AG10803 (cell line): ENCODE results near the gene SACS.
"Not testable (repeated sequence)": the region's sequence is repeated elsewhere in the genome, so short reads cannot be mapped to it uniquely, and the experiment has no call there.

Experiments used
- DNase-seq: peaks from one replicate; pipeline ENCODE4 v3.0.0; 2010; ENCODE audit warnings: low read depth
- H3K4me3 ChIP-seq: 2 replicates; pipeline ENCODE4 v1.5.1; 2011; ENCODE audit warnings: mild to moderate bottlenecking, low read length, control low read depth
- TF ChIP-seq, protein P1 (sequence below): conservative IDR thresholded peaks from 2 replicates; pipeline ENCODE4 v1.5.1; 2011; ENCODE audit warnings: mild to moderate bottlenecking, low read length, control low read depth, inconsistent platforms

SACS gene

DNA sequence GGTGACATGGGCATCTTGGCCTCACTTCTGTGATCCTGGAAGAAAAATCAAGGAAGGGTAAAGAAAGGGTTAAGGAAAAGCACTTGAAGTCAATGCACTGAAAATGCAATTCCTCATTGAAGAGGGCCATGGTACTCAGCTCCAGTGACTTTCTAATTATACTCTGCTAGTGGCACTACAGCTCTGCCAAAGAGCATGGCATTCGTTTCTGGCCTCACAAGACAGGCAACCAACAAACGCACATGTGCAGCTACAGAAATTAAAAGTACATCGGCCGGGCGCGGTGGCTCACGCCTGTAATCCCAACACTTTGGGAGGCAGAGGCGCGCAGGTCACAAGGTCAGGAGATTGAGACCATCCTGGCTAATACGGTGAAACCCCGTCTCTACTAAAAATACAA is 21.8 kb downstream of the SACS start:
- TF ChIP-seq, protein P1, sequence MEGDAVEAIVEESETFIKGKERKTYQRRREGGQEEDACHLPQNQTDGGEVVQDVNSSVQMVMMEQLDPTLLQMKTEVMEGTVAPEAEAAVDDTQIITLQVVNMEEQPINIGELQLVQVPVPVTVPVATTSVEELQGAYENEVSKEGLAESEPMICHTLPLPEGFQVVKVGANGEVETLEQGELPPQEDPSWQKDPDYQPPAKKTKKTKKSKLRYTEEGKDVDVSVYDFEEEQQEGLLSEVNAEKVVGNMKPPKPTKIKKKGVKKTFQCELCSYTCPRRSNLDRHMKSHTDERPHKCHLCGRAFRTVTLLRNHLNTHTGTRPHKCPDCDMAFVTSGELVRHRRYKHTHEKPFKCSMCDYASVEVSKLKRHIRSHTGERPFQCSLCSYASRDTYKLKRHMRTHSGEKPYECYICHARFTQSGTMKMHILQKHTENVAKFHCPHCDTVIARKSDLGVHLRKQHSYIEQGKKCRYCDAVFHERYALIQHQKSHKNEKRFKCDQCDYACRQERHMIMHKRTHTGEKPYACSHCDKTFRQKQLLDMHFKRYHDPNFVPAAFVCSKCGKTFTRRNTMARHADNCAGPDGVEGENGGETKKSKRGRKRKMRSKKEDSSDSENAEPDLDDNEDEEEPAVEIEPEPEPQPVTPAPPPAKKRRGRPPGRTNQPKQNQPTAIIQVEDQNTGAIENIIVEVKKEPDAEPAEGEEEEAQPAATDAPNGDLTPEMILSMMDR, result no peak
- no peak for DNase-seq
- no peak overlapping the region for H3K4me3 ChIP-seq

DNA sequence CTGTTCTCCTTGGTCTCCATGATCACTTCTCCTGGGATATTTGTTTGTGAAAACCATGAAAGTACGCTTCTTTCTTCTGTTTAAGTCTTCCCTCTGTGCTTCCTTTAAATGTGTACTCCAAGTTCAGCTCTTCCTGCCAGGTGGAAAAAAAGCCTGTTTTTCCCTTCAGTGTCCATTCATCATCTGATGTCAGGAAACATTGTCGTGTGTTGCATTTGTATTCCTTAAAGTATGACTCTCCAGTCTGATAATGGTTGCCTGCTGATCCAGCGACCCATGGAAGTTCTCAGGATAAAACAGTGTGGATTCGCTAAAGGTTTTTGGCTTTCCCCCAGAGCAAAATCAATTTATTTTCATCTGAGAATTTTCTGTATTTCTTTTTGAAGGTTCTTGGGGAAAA is 22.3 kb downstream of the SACS start:
- no peak for DNase-seq
- TF ChIP-seq, protein P1, result no peak
- no peak overlapping the region for H3K4me3 ChIP-seq

DNA sequence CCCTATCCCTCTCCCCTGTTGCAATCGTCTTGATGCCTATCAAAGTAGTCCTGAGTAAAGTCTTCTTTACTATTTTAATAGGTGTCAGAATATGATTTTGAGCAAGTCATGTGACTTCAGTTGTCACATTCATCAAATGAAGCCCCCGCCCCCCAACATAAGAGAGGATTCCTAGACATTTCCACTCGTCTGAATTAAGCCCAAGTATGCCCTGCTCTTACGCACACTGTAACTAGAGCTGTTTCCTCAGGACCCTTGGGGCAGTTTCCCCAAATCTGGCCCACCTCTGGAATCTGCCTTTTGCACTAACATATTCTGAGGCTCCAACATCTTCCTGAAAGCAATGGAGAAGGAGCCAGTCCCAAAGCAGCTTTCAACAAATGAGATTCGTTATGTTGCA is 25.5 kb downstream of the SACS start:
- DNase-seq, result no peak
- TF ChIP-seq, protein P1, result no peak
- H3K4me3 ChIP-seq, result no peak overlapping the region

DNA sequence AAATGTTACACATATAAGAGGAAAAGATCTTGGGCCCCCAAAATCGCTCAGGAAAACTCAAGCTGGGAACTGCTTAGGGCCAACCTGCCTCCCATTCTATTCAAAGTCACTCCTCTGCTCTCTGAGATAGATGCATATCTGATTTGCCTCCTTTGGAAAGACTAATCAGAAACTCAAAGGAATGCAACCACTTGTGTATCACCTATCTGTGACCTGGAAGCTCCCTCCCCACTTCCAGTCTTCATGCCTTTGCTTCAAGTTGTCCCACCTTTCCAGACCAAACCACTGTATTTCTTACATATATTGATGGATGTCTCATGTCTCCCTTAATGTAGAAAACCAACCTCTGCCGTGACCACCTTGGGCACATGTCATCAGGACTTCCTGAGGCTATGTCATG is 32.3 kb downstream of the SACS start:
- H3K4me3 ChIP-seq, DNase-seq: not testable (repeated sequence)

DNA sequence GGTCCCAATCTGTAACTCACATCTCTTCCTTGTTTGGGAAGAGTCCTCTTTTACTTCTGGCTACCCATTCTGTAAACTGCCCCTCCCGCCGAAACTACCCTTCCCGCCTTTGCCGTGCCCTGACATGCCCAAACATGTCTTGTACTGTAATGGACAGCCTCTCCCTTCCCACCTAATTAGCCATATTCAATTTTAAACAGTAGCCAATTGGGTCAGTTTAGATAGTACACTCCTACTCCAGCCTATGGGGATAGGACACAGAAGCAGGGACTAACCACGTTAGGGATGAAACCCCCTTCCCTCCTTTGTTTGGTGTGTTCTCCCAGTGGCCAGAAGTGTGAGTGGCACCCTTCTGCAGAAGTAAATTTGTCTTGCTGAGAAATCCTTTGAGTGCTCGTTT is 34.2 kb downstream of the SACS start:
- H3K4me3 ChIP-seq, result no peak overlapping the region
- DNase-seq, result no peak
- TF ChIP-seq, protein P1, result no peak

DNA sequence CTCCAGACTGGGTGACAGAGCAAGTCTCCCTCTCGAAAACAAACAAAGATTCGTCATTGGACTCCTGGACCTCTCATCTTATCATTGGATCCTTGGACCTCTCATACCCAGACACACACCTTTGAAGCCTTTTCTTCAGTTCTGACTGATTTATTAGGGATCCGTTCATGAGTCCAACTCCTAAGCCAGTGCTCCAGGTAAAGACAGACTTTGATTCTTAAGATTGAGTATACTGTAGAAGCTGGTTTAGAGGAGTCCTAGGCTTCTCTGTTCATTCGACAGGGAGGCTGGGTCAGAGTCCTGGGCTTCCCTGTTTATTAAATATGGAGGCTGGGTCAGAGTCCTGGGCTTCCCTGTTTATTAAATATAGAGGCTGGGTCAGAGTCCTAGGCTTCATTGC is 38.7 kb downstream of the SACS start:
- H3K4me3 ChIP-seq, result no peak overlapping the region

DNA sequence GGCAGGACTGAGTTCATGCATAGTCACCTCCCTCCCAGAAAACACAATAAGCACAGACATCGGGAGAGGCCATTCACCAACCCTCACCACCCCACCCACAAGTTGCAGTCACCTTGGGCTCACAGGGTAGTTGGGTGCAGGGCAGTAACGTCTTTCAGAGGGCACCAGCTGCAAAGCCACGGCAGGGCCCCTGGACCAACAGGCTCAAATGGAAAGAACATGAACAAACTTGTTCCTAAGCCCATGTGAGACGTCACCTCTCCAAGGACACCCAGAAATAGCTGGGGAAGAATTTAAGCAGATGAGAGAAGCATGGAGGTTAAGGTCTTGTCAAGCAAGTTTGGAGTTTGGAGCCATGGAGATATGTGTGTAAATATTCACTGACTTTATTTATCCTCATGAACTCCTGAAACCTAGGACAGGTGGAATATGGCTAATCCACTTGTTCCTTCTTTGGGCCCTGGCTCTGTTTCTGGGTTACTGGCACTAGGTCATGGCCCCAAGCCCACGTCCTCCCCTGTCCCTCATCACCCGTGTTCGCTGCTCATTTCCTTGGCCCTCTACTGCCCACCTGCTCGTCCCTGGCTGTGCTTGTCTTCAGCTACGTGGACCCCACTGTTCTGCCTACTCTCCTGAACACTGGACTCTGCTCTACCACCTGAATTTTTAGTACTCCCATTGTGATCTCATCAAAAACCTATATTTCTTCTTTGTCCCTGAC is 40.4 kb downstream of the SACS start:
- TF ChIP-seq, protein P1, result no peak
- H3K4me3 ChIP-seq, result no peak overlapping the region
- DNase-seq, result no peak

More for the DNA sequence above, 38.7 kb downstream of the SACS start:
- DNase-seq, result no peak
- TF ChIP-seq, protein P1, result no peak
